Fibroblast of peridontal ligament (primary cell): ENCODE measurements around the gene RNF212.
"Not testable (repeated sequence)": the region's sequence is repeated elsewhere in the genome, so short reads cannot be mapped to it uniquely, and the experiment has no call there.

Experiments
- DNase-seq: peaks from one replicate; pipeline ENCODE4 v3.0.0-alpha.2; 2010; ENCODE audit errors: extremely low read depth

Gene RNF212

GRCh38 chr4:1113311-1114009, at the start of gene RNF212:
Gene RNF212, minus strand, starts transcription at chr4:1113564. Its CDS starts 100 bp downstream, at chr4:1113464.
- no peak for DNase-seq

GRCh38 chr4:1160351-1160750, 47.0 kb upstream of the RNF212 start:
- no peak for DNase-seq

- DNase-seq, result no peak
Observed at GRCh38 chr4:1156069-1156468, 42.7 kb upstream of the RNF212 start.

GRCh38 chr4:1155314-1155713, 42.0 kb upstream of the RNF212 start:
- DNase-seq, result no peak

GRCh38 chr4:1154523-1155182, 41.3 kb upstream of the RNF212 start:
- DNase-seq, result peak; percentile 29

- DNase-seq, result no peak
Observed at GRCh38 chr4:1154126-1154522, 40.8 kb upstream of the RNF212 start.

GRCh38 chr4:1153567-1154090, 40.3 kb upstream of the RNF212 start:
- no peak for DNase-seq

GRCh38 chr4:1152290-1152689, 38.9 kb upstream of the RNF212 start:
- no peak for DNase-seq

- DNase-seq, result no peak
Observed at GRCh38 chr4:1151541-1151940, 38.2 kb upstream of the RNF212 start.

GRCh38 chr4:1150875-1151274, 37.5 kb upstream of the RNF212 start:
- DNase-seq, result no peak

GRCh38 chr4:1139860-1140259, 26.5 kb upstream of the RNF212 start:
- DNase-seq, result no peak

- DNase-seq, result no peak
Observed at GRCh38 chr4:1137850-1138249, 24.5 kb upstream of the RNF212 start.

- peak; percentile 27 for DNase-seq
Observed at GRCh38 chr4:1137063-1137776, 23.9 kb upstream of the RNF212 start.

- no peak for DNase-seq
Observed at GRCh38 chr4:1136048-1136447, 22.7 kb upstream of the RNF212 start.

- DNase-seq, result no peak
Observed at GRCh38 chr4:1133033-1133432, 19.7 kb upstream of the RNF212 start.

GRCh38 chr4:1130316-1131186, 17.2 kb upstream of the RNF212 start:
- peak; percentile 84 for DNase-seq

GRCh38 chr4:1126506-1126905, 13.1 kb upstream of the RNF212 start:
- peak; percentile 39 for DNase-seq

GRCh38 chr4:1125466-1125865, 12.1 kb upstream of the RNF212 start:
- not testable (repeated sequence) for DNase-seq

- DNase-seq, result no peak
Observed at GRCh38 chr4:1124818-1125217, 11.5 kb upstream of the RNF212 start.

GRCh38 chr4:1122505-1122904, 9.1 kb upstream of the RNF212 start:
- DNase-seq, result no peak

- DNase-seq, result peak; percentile 38
Observed at GRCh38 chr4:1116838-1117237, 3.5 kb upstream of the RNF212 start.
